CD4-positive, alpha-beta T cell (primary cell): ENCODE measurements around the gene CTNNA3. TPM values are rescaled to one million over a fixed set of nuclear protein-coding genes. Genes with fewer than 3 reads are reported as not detected.

Experiments
- ATAC-seq: fragments of 200-7000 bp; cut with Tn5 transposase; one replicate; pipeline ENCODE4 v1.10.0; 2022; ENCODE audit warnings: mild to moderate bottlenecking; ENCODE audit not compliant: poor library complexity
- CTCF ChIA-PET: fragments of 350-600 bp; sonication (Branson Sonifier 250); formaldehyde crosslinking; loops from one replicate; lab custom pipeline; 2021; ENCODE audit warnings: antibody characterized with exemption, inconsistent platforms; lab: Charles Lee
- POLR2A ChIA-PET: fragments of 350-600 bp; sonication (Branson Sonifier 250); formaldehyde crosslinking; loops from one replicate; lab custom pipeline; 2021; ENCODE audit warnings: antibody characterized with exemption, inconsistent platforms; lab: Charles Lee
- DNase-seq, 14 experiments: peaks; one replicate each; pipeline ENCODE4 v3.0.0-alpha.2; 2013 to 2020; ENCODE audit warnings: mixed read lengths in 2 of 14
- H3K27ac ChIP-seq, 2 donors: one replicate each; pipeline versions ENCODE4 v1.5.1 to v1.7.0; 2013; ENCODE audit warnings: low read length in 2 of 2, low read depth in 1 of 2, mild to moderate bottlenecking in 1 of 2
- H3K27me3 ChIP-seq, 2 experiments: 1 replicate in 1 of 2; 2 replicates in 1 of 2; pipeline versions ENCODE4 v1.6.1 to v1.7.0; 2013; ENCODE audit warnings: low read length in 2 of 2, control low read depth in 1 of 2, mild to moderate bottlenecking in 1 of 2, moderate library complexity in 1 of 2; ENCODE audit not compliant: insufficient read depth in 2 of 2, control insufficient read depth in 1 of 2
- H3K36me3 ChIP-seq: one replicate; pipeline ENCODE4 v1.6.1; 2013; ENCODE audit warnings: low read length, control low read depth; ENCODE audit not compliant: insufficient read depth
- H3K4me1 ChIP-seq: one replicate; pipeline ENCODE4 v1.6.1; 2013; ENCODE audit warnings: low read length, control low read depth; ENCODE audit not compliant: insufficient read depth
- H3K4me3 ChIP-seq: one replicate; pipeline ENCODE4 v1.5.1; 2013; ENCODE audit warnings: mild to moderate bottlenecking, low read length, moderate library complexity
- H3K9me3 ChIP-seq, 2 experiments: 1 replicate in 1 of 2; 2 replicates in 1 of 2; pipeline versions ENCODE4 v1.6.1 to v1.7.0; 2013; ENCODE audit warnings: low read length in 2 of 2, mild to moderate bottlenecking in 2 of 2, control low read depth in 1 of 2, moderate library complexity in 1 of 2; ENCODE audit not compliant: control insufficient read depth in 1 of 2, insufficient read depth in 1 of 2
- H3K27ac Mint-ChIP-seq: one replicate; pipeline ENCODE4 v1.8.0; 2020; ENCODE audit warnings: mixed read lengths
- H3K27me3 Mint-ChIP-seq: one replicate; pipeline ENCODE4 v1.8.0; 2021; ENCODE audit warnings: mixed read lengths
- H3K36me3 Mint-ChIP-seq: one replicate; pipeline ENCODE4 v1.8.0; 2021; ENCODE audit warnings: low read depth, mixed read lengths
- H3K4me1 Mint-ChIP-seq: one replicate; pipeline ENCODE4 v1.8.0; 2021; ENCODE audit warnings: low read depth, mixed read lengths
- H3K4me3 Mint-ChIP-seq: one replicate; pipeline ENCODE4 v1.8.0; 2020; ENCODE audit warnings: mild to moderate bottlenecking, mixed read lengths
- H3K9me3 Mint-ChIP-seq: one replicate; pipeline ENCODE4 v1.8.0; 2020; ENCODE audit warnings: mixed read lengths
- intact Hi-C, 2 experiments: fragments of 100-400 bp; cut with DNase I in 1 of 2; cut with micrococcal nuclease in 1 of 2; formaldehyde crosslinking; loops; one replicate each; pipeline versions ENCODE4 v1.15.1 to v1.9.0; 2023 to 2025; cut with DNase I, micrococcal nuclease
- total RNA-seq, 174 experiments: library from RNA in 2 of 174; stranded (reverse) in 2 of 174; gene quantifications; one replicate each; pipeline ENCODE4 v1.2.3 and lab custom pipeline; 2021 to 2026
- TF ChIP-seq, protein P1 (sequence below): fragments of 200-600 bp; IDR thresholded peaks from one replicate; pipeline ENCODE4 v1.8.0; 2022; ENCODE audit warnings: antibody characterized with exemption, mild to moderate bottlenecking

Gene CTNNA3
- total RNA-seq, 2 experiments from 2014 or later: 0.80 TPM; not detected in 1

DNA sequence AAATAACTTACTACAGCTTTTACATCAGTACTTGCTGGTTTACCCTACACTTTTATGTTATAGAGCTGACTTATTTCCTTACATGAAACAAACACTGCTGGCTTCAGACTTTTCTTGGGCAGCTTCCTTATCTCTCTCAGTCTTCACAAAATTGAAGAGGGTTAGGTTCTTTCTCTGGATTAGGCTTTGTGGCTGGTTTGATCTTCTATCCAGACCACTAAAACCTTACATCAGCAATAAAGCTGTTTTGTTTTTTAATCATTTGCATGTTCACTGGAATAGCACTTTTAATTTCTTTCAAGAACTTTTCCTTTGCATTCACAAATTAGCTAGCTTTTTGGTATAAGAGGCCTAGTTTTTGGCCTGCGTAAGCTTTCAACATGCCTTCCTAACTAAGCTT lies 551.5 kb downstream of the CTNNA3 start:
- no peak overlapping the region for H3K4me3 ChIP-seq
- no peaks in the 10 kb centered on the region for H3K27me3 ChIP-seq
- Mint-ChIP-seq H3K27me3 (no peaks in the 10 kb centered on the region), H3K27ac (no peak overlapping the region), H3K4me1 (no peaks in the 10 kb centered on the region), H3K4me3 (no peak overlapping the region), H3K36me3 (no peaks in the 10 kb centered on the region), H3K9me3 (no peaks in the 10 kb centered on the region)
- H3K36me3 ChIP-seq: no peaks in the 10 kb centered on the region
- intact Hi-C loops: no loop called here
- no peaks in the 10 kb centered on the region for H3K9me3 ChIP-seq
- H3K27ac ChIP-seq: no peak overlapping the region
- TF ChIP-seq, protein P1, sequence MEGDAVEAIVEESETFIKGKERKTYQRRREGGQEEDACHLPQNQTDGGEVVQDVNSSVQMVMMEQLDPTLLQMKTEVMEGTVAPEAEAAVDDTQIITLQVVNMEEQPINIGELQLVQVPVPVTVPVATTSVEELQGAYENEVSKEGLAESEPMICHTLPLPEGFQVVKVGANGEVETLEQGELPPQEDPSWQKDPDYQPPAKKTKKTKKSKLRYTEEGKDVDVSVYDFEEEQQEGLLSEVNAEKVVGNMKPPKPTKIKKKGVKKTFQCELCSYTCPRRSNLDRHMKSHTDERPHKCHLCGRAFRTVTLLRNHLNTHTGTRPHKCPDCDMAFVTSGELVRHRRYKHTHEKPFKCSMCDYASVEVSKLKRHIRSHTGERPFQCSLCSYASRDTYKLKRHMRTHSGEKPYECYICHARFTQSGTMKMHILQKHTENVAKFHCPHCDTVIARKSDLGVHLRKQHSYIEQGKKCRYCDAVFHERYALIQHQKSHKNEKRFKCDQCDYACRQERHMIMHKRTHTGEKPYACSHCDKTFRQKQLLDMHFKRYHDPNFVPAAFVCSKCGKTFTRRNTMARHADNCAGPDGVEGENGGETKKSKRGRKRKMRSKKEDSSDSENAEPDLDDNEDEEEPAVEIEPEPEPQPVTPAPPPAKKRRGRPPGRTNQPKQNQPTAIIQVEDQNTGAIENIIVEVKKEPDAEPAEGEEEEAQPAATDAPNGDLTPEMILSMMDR: no peak
- H3K4me1 ChIP-seq: no peaks in the 10 kb centered on the region
- no peak for DNase-seq
- POLR2A ChIA-PET: no interaction called here
- CTCF ChIA-PET: no interaction called here
- no peak for ATAC-seq

DNA sequence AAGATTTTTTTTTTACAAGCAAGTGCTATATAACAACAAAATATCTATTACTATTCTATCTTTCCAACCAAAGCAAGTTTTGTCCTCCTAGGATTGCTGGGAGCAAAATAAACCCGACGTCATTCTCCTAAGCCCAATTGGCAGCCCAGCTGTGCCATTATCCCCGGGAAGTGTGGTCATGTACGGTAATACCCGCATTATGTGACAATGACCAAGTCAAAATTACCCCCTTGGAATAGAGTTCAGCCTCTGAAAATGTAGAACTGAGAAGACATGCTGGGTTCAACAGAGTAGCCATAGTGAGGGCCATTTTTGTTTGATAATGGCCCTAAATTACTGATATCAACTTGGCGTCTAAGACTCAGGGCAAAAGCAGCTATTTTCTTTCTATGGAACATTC lies 554.7 kb downstream of the CTNNA3 start:
- TF ChIP-seq, protein P1: no peak
- intact Hi-C loops: no loop called here
- Histone ChIP-seq H3K27me3 (no peaks in the 10 kb centered on the region), H3K4me1 (no peaks in the 10 kb centered on the region), H3K9me3 (no peaks in the 10 kb centered on the region), H3K36me3 (no peaks in the 10 kb centered on the region), H3K4me3 (no peak overlapping the region), H3K27ac (no peak overlapping the region)
- ChIA-PET CTCF (no interaction called here), POLR2A (no interaction called here)
- ATAC-seq (no peak), DNase-seq (no peak)
- H3K4me1 Mint-ChIP-seq: no peaks in the 10 kb centered on the region
- no peak overlapping the region for H3K27ac Mint-ChIP-seq
- no peak overlapping the region for H3K4me3 Mint-ChIP-seq
- H3K36me3 Mint-ChIP-seq: no peaks in the 10 kb centered on the region
- H3K27me3 Mint-ChIP-seq: no peaks in the 10 kb centered on the region
- no peaks in the 10 kb centered on the region for H3K9me3 Mint-ChIP-seq

DNA sequence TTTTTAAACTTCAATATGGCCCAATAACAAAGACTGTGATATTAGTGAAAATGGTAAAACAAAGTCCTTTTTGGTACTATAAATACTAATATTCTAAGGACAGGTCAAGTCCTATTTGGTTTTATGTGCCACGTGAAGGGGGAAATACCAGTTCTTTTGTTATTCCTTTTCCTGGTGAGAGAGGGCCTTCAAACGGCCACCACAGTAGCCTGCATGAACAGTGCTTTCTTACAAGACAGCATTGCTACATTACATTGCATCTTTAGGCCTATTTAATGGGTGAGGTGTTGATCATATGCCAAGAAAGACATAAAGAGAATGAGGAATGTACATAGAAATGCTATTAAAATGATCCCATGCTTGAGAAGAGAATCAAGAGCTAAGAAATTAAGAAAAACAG lies 555.4 kb downstream of the CTNNA3 start:
- Mint-ChIP-seq H3K4me3 (no peak overlapping the region), H3K9me3 (no peaks in the 10 kb centered on the region), H3K27me3 (no peaks in the 10 kb centered on the region), H3K36me3 (no peaks in the 10 kb centered on the region), H3K27ac (no peak overlapping the region), H3K4me1 (no peaks in the 10 kb centered on the region)
- CTCF ChIA-PET: no interaction called here
- DNase-seq (no peak), ATAC-seq (no peak)
- Histone ChIP-seq H3K27ac (no peak overlapping the region), H3K36me3 (no peaks in the 10 kb centered on the region), H3K4me1 (no peaks in the 10 kb centered on the region), H3K9me3 (no peaks in the 10 kb centered on the region), H3K27me3 (no peaks in the 10 kb centered on the region), H3K4me3 (no peak overlapping the region)
- POLR2A ChIA-PET: no interaction called here
- intact Hi-C loops: no loop called here
- TF ChIP-seq, protein P1: no peak
